Measurements from ENCODE around the gene PSME2. TPM values are rescaled to one million over a fixed set of nuclear protein-coding genes. Genes with fewer than 3 reads are reported as not detected.

PSME2 gene
- polyA plus RNA-seq, 1 experiment = 165 TPM

- Histone ChIP-seq H3K4me3 (ENCODE audit: low read depth, low read length) (peak overlapping the region; percentile 70; the same call in 1 of the 2 replicates), H3K27me3 (ENCODE audit: control insufficient read depth, insufficient read depth, low read length) (no peaks in the 10 kb centered on the region), H3K36me3 (ENCODE audit: control insufficient read depth, insufficient read depth, low read length) (peaks cover 34% of the 10 kb centered on the region)
- ChIA-PET CTCF (interaction anchor here (1.0 to 2.7 kb wide), 3 partner anchors 26 to 129 kb away, joined by 4 to 18 read pairs (median 5); partner anchors contain the start of genes EMC9 and IRF9), POLR2A (no interaction called here)
- DNase-seq (ENCODE audit: low read depth) = no peak
- TF ChIP-seq CTCF (IDR thresholded peaks at IDR 0.05; ENCODE audit: insufficient read depth, low read depth, low read length) = no peak
Observed at GRCh38 chr14:24187539-24187915, 41.1 kb upstream of the PSME2 start.

GRCh38 chr14:24186831-24187538 is 40.6 kb upstream of the PSME2 start:
- DNase-seq (ENCODE audit: low read depth) = no peak
- ChIA-PET CTCF (interaction anchor here (1.0 to 2.7 kb wide), 2 partner anchors 26 to 129 kb away, joined by 4 to 18 read pairs; partner anchors contain the start of gene IRF9), POLR2A (no interaction called here)
- Histone ChIP-seq H3K4me3 (ENCODE audit: low read depth, low read length) (no peak overlapping the region), H3K36me3 (ENCODE audit: control insufficient read depth, insufficient read depth, low read length) (peaks cover 35% of the 10 kb centered on the region), H3K27me3 (ENCODE audit: control insufficient read depth, insufficient read depth, low read length) (no peaks in the 10 kb centered on the region)
- TF ChIP-seq CTCF (IDR thresholded peaks at IDR 0.05; ENCODE audit: insufficient read depth, low read depth, low read length) = no peak

- no peak overlapping the region for H3K4me3 ChIP-seq (ENCODE audit: low read depth, low read length)
- ChIA-PET CTCF (interaction anchor here (1.2 to 1.6 kb wide), 3 partner anchors 25 to 128 kb away, joined by 3 to 4 read pairs (median 4); partner anchors contain the start of gene IRF9), POLR2A (no interaction called here)
- no peaks in the 10 kb centered on the region for H3K27me3 ChIP-seq (ENCODE audit: control insufficient read depth, insufficient read depth, low read length)
- no peak for TF ChIP-seq CTCF (IDR thresholded peaks at IDR 0.05; ENCODE audit: insufficient read depth, low read depth, low read length)
- H3K36me3 ChIP-seq (ENCODE audit: control insufficient read depth, insufficient read depth, low read length) = peaks cover 42% of the 10 kb centered on the region
- DNase-seq (ENCODE audit: low read depth) = no peak
Observed at GRCh38 chr14:24185741-24186140, 39.3 kb upstream of the PSME2 start.

- ChIA-PET POLR2A (no interaction called here), CTCF (interaction anchor here (1.2 to 1.6 kb wide), 3 partner anchors 24 to 127 kb away, joined by 3 to 4 read pairs (median 4); partner anchors contain the start of gene IRF9)
- H3K27me3 ChIP-seq (ENCODE audit: control insufficient read depth, insufficient read depth, low read length) = no peaks in the 10 kb centered on the region
- H3K4me3 ChIP-seq (ENCODE audit: low read depth, low read length) = no peak overlapping the region
- TF ChIP-seq CTCF (IDR thresholded peaks at IDR 0.05; ENCODE audit: insufficient read depth, low read depth, low read length) = no peak
- H3K36me3 ChIP-seq (ENCODE audit: control insufficient read depth, insufficient read depth, low read length) = peaks cover 44% of the 10 kb centered on the region
- DNase-seq (ENCODE audit: low read depth) = no peak
Observed at GRCh38 chr14:24185026-24185425, 38.6 kb upstream of the PSME2 start.

- Histone ChIP-seq H3K4me3 (ENCODE audit: low read depth, low read length) (no peak overlapping the region), H3K36me3 (ENCODE audit: control insufficient read depth, insufficient read depth, low read length) (peaks cover 45% of the 10 kb centered on the region), H3K27me3 (ENCODE audit: control insufficient read depth, insufficient read depth, low read length) (no peaks in the 10 kb centered on the region)
- no peak for TF ChIP-seq CTCF (IDR thresholded peaks at IDR 0.05; ENCODE audit: insufficient read depth, low read depth, low read length)
- CTCF ChIA-PET = interaction anchor here (1.6 kb wide), 1 partner anchor 126 kb away, joined by 4 read pairs; no protein-coding TSS in a partner anchor
- no peak for DNase-seq (ENCODE audit: low read depth)
- POLR2A ChIA-PET = no interaction called here
Observed at GRCh38 chr14:24184104-24184970, 37.9 kb upstream of the PSME2 start.

Measured in BJ (cell line).